ENCODE measurements around the gene RUNX2. TPM values are rescaled to one million over a fixed set of nuclear protein-coding genes. Genes with fewer than 3 reads are reported as not detected.

Gene RUNX2
- total RNA-seq, 4 donors from 2014 or later: 0.65 to 2.4 (median 1.3) TPM

- no peak for ATAC-seq (ENCODE audit: low FRiP score)
- no peak for TF ChIP-seq CTCF (IDR thresholded peaks at IDR 0.05)
- no peak for DNase-seq (ENCODE audit: low spot score)
Observed at GRCh38 chr6:45640811-45641210, 312.7 kb downstream of the RUNX2 start.

GRCh38 chr6:45642331-45643125 is 314.4 kb downstream of the RUNX2 start:
- ATAC-seq (ENCODE audit: low FRiP score) (no peak), DNase-seq (ENCODE audit: low spot score) (no peak)
- TF ChIP-seq CTCF (IDR thresholded peaks at IDR 0.05): no peak

GRCh38 chr6:45643126-45643525 is 315.0 kb downstream of the RUNX2 start:
- DNase-seq (ENCODE audit: low spot score) (no peak), ATAC-seq (ENCODE audit: low FRiP score) (no peak)
- TF ChIP-seq CTCF (IDR thresholded peaks at IDR 0.05): no peak

- no peak for TF ChIP-seq CTCF (IDR thresholded peaks at IDR 0.05)
- ATAC-seq (ENCODE audit: low FRiP score): no peak
Observed at GRCh38 chr6:45644720-45645119, 316.6 kb downstream of the RUNX2 start.

GRCh38 chr6:45645302-45645701 is 317.2 kb downstream of the RUNX2 start:
- no peak for DNase-seq (ENCODE audit: low spot score)
- ATAC-seq (ENCODE audit: low FRiP score): no peak
- TF ChIP-seq CTCF (IDR thresholded peaks at IDR 0.05): no peak

More at GRCh38 chr6:45644720-45645119, 316.6 kb downstream of the RUNX2 start:
- DNase-seq (ENCODE audit: low spot score): no peak

- ATAC-seq (ENCODE audit: low FRiP score) (no peak), DNase-seq (ENCODE audit: low spot score) (no peak)
- no peak for TF ChIP-seq CTCF (IDR thresholded peaks at IDR 0.05)
Observed at GRCh38 chr6:45647341-45648261, 319.5 kb downstream of the RUNX2 start.

Measured in omental fat pad (tissue), 4 donors.